H9 (cell line): ENCODE results near the gene METTL27. TPM values are rescaled to one million over a fixed set of nuclear protein-coding genes. Genes with fewer than 3 reads are reported as not detected.

Experiments
- DNase-seq: peaks from one replicate; pipeline ENCODE4 v3.0.0-alpha.2; 2017
- H2AFZ ChIP-seq: one replicate; pipeline ENCODE4 v1.6.1; 2013; ENCODE audit warnings: mild to moderate bottlenecking, low read length, control low read depth, moderate library complexity
- H2AK5ac ChIP-seq: 2 replicates; pipeline ENCODE4 v1.6.1; 2013; ENCODE audit warnings: low read length, control low read depth, mixed read lengths; ENCODE audit not compliant: insufficient read length
- H2BK120ac ChIP-seq: one replicate; pipeline ENCODE4 v1.6.1; 2013; ENCODE audit warnings: low read depth, mild to moderate bottlenecking, low read length, control low read depth, inconsistent platforms; ENCODE audit not compliant: poor library complexity, severe bottlenecking
- H2BK12ac ChIP-seq: 2 replicates; pipeline ENCODE4 v1.6.1; 2013; ENCODE audit warnings: low read length, control low read depth, mixed read lengths, low read depth; ENCODE audit not compliant: insufficient read length
- H2BK15ac ChIP-seq: 2 replicates; pipeline ENCODE4 v1.6.1; 2013; ENCODE audit warnings: low read depth, low read length, control low read depth
- H2BK20ac ChIP-seq: one replicate; pipeline ENCODE4 v1.6.1; 2013; ENCODE audit warnings: low read depth, mild to moderate bottlenecking, low read length, control low read depth, inconsistent platforms; ENCODE audit not compliant: poor library complexity, severe bottlenecking
- H2BK5ac ChIP-seq: 2 replicates; pipeline ENCODE4 v1.6.1; 2013; ENCODE audit warnings: low read length, control low read depth, mixed read lengths; ENCODE audit not compliant: insufficient read length
- H3K14ac ChIP-seq: 2 replicates; pipeline ENCODE4 v1.6.1; 2013; ENCODE audit warnings: low read length, control low read depth; ENCODE audit not compliant: insufficient read depth
- H3K18ac ChIP-seq: 2 replicates; pipeline ENCODE4 v1.6.1; 2013; ENCODE audit warnings: low read depth, mild to moderate bottlenecking, mixed read lengths, low read length, control low read depth; ENCODE audit not compliant: insufficient read length
- H3K23ac ChIP-seq: 2 replicates; pipeline ENCODE4 v1.6.1; 2013; ENCODE audit warnings: low read length, control low read depth, mixed read lengths, low read depth; ENCODE audit not compliant: insufficient read length
- H3K23me2 ChIP-seq: 2 replicates; pipeline ENCODE4 v1.6.1; 2013; ENCODE audit warnings: low read depth, mild to moderate bottlenecking, mixed read lengths, low read length, control low read depth; ENCODE audit not compliant: insufficient read length, poor library complexity, severe bottlenecking
- H3K27ac ChIP-seq: 2 replicates; pipeline ENCODE4 v1.5.1; 2013; ENCODE audit warnings: low read length, control low read depth, mixed read lengths, low read depth; ENCODE audit not compliant: insufficient read length
- H3K27me3 ChIP-seq: 2 replicates; pipeline ENCODE4 v1.6.1; 2013; ENCODE audit warnings: low read length, control low read depth, inconsistent platforms; ENCODE audit not compliant: insufficient read depth
- H3K4ac ChIP-seq: 2 replicates; pipeline ENCODE4 v1.6.1; 2013; ENCODE audit warnings: low read depth, mild to moderate bottlenecking, control low read depth, inconsistent platforms, low read length, moderate library complexity
- H3K4me1 ChIP-seq: 2 replicates; pipeline ENCODE4 v1.6.1; 2013; ENCODE audit warnings: low read length, control low read depth, inconsistent platforms; ENCODE audit not compliant: insufficient read depth
- H3K4me2 ChIP-seq: 2 replicates; pipeline ENCODE4 v1.6.1; 2013; ENCODE audit warnings: low read length, control low read depth, mixed read lengths; ENCODE audit not compliant: insufficient read length, insufficient read depth
- H3K56ac ChIP-seq: 2 replicates; pipeline ENCODE4 v1.6.1; 2013; ENCODE audit warnings: low read depth, mild to moderate bottlenecking, mixed read lengths, low read length, control low read depth; ENCODE audit not compliant: insufficient read length
- H3K79me1 ChIP-seq: 2 replicates; pipeline ENCODE4 v1.6.1; 2013; ENCODE audit warnings: low read depth, mild to moderate bottlenecking, moderate library complexity, low read length, control low read depth, inconsistent platforms; ENCODE audit not compliant: insufficient read depth, poor library complexity, severe bottlenecking
- H3K79me2 ChIP-seq: 2 replicates; pipeline ENCODE4 v1.6.1; 2013; ENCODE audit warnings: low read length, control low read depth, inconsistent platforms; ENCODE audit not compliant: insufficient read depth
- H3K9ac ChIP-seq: 2 replicates; pipeline ENCODE4 v1.6.1; 2013; ENCODE audit warnings: low read length, control low read depth, mixed read lengths; ENCODE audit not compliant: insufficient read length; ENCODE audit errors: extremely low read depth
- H3K9me3 ChIP-seq: one replicate; pipeline ENCODE4 v1.6.1; 2013; ENCODE audit warnings: low read depth, low read length, inconsistent platforms; ENCODE audit not compliant: control insufficient read depth
- H3T11ph ChIP-seq: one replicate; pipeline ENCODE4 v1.6.1; 2013; ENCODE audit warnings: mild to moderate bottlenecking, low read length, control low read depth, inconsistent platforms
- H4K20me1 ChIP-seq: one replicate; pipeline ENCODE4 v1.6.1; 2013; ENCODE audit not compliant: control insufficient read depth, insufficient read length, insufficient read depth
- H4K5ac ChIP-seq: 2 replicates; pipeline ENCODE4 v1.6.1; 2013; ENCODE audit warnings: low read depth, mild to moderate bottlenecking, mixed read lengths, low read length, control low read depth; ENCODE audit not compliant: insufficient read length
- H4K8ac ChIP-seq: replicated peaks from 2 replicates; pipeline ENCODE4 v1.6.1; 2013; ENCODE audit warnings: low read length, control low read depth, mixed read lengths, low read depth; ENCODE audit not compliant: insufficient read length
- H4K91ac ChIP-seq: 2 replicates; pipeline ENCODE4 v1.6.1; 2013; ENCODE audit warnings: low read depth, mild to moderate bottlenecking, moderate library complexity, mixed read lengths, low read length, control low read depth; ENCODE audit not compliant: insufficient read length
- H3K27ac Mint-ChIP-seq, 3 experiments: 2 replicates in 2 of 3; 3 replicates in 1 of 3; pipeline ENCODE4 v1.8.0; 2020 to 2021; ENCODE audit warnings: mixed read lengths in 3 of 3, mild to moderate bottlenecking in 1 of 3, moderate library complexity in 1 of 3
- H3K27me3 Mint-ChIP-seq: 2 replicates; pipeline ENCODE4 v1.8.0; 2021; ENCODE audit warnings: low read depth, mild to moderate bottlenecking, moderate library complexity, mixed read lengths
- H3K36me3 Mint-ChIP-seq, 3 experiments: 2 replicates in 2 of 3; 3 replicates in 1 of 3; pipeline ENCODE4 v1.8.0; 2020 to 2021; ENCODE audit warnings: low read depth in 3 of 3, mixed read lengths in 3 of 3; ENCODE audit not compliant: insufficient read depth in 1 of 3
- H3K4me1 Mint-ChIP-seq, 2 experiments: 2 replicates each; pipeline ENCODE4 v1.8.0; 2020; ENCODE audit warnings: mixed read lengths in 2 of 2
- H3K4me3 Mint-ChIP-seq, 2 experiments: 2 replicates in 1 of 2; 3 replicates in 1 of 2; pipeline ENCODE4 v1.8.0; 2020 to 2021; ENCODE audit warnings: mild to moderate bottlenecking in 2 of 2, mixed read lengths in 2 of 2, moderate library complexity in 1 of 2
- H3K9me3 Mint-ChIP-seq, 2 experiments: 2 replicates in 1 of 2; 3 replicates in 1 of 2; pipeline ENCODE4 v1.8.0; 2020; ENCODE audit warnings: mild to moderate bottlenecking in 2 of 2, mixed read lengths in 2 of 2, moderate library complexity in 1 of 2
- WGBS: extraction: QIAGEN DNeasy Blood & Tissue Kit; methylation state at CpG from one replicate; pipeline ENCODE4 v1.1.7; 2013; ENCODE audit warnings: missing lambda C conversion rate, low lambda C conversion rate, mixed read lengths; ENCODE audit not compliant: insufficient read length; ENCODE audit errors: extremely low coverage; 5-methylcytosine and 5-hydroxymethylcytosine counted together
- long read RNA-seq: library from polyadenylated mRNA; unstranded; transcript quantifications from one replicate; pipeline ENCODE4 v2.0.0, GENCODE V29; 2020
- total RNA-seq: library from RNA; stranded (reverse); gene quantifications from 2 replicates; pipeline ENCODE4 v1.2.1, GENCODE V29; 2021
- TF ChIP-seq, protein P1 (sequence below): fragments of 200-600 bp; sonication (generic); conservative IDR thresholded peaks from 3 replicates; pipeline ENCODE4 v1.8.0; 2021; ENCODE audit warnings: antibody characterized with exemption, mild to moderate bottlenecking

METTL27 gene, protein sequence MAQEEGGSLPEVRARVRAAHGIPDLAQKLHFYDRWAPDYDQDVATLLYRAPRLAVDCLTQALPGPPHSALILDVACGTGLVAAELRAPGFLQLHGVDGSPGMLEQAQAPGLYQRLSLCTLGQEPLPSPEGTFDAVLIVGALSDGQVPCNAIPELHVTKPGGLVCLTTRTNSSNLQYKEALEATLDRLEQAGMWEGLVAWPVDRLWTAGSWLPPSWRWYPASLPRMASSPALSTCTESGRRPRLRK
- 13.5 and 14.9 TPM in 2 replicates for total RNA-seq
- long read RNA-seq, transcript METTL27-201 (6 exons, 941 nt), result major isoform, 13 of 15 reads
- long read RNA-seq, partial matches to known transcripts, result 0 of 15 reads
- long read RNA-seq, other reads (novel, unspliced or antisense), result 2 of 15 reads

DNA sequence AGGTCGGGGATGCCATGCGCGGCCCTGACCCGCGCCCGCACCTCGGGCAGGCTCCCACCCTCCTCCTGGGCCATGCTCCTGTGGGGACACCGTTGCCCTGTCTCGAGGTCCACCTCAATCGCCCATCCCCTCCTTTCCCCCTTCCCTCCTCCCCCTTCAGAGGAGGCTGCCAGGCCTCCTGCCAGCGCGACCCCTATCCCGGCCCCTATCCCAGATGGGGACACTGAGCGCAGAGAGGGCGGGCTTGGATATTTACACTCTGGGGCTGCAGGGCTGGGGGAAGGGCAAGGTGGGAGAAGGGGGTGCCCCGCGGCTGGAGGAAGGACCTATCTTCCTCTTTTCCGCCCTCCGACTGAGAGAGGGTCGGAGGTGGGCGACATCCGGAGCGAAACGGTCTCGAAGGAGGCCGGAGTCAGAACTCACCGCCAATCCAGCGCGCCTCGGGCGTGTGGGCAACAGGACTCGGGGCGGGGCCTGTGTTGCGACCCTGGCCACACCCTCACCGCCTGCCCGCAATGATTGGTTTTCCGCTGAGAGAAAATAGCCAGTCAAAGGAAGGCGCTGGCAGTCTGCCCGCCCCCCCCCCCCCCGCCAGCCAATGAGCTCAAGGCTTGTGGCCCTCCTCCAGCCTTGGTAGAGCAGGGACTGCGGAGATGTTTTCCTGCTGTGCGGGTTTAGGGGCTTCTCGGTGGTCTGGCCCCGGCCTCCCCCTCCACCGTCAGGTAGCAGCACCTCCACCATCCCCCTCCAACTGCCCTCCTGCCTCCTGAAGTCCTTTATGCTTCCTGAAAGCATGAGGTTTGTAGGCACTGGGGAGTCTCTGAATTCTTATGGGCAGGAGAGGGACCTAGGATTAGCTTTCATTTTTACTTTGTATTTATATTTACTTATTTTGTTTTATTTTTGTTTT is at the start of gene METTL27:
Gene METTL27 (minus strand): TSS at position 450 of the 910 bp plus-strand sequence. CDS start 376 bp downstream, at position 74.
- TF ChIP-seq, protein P1, sequence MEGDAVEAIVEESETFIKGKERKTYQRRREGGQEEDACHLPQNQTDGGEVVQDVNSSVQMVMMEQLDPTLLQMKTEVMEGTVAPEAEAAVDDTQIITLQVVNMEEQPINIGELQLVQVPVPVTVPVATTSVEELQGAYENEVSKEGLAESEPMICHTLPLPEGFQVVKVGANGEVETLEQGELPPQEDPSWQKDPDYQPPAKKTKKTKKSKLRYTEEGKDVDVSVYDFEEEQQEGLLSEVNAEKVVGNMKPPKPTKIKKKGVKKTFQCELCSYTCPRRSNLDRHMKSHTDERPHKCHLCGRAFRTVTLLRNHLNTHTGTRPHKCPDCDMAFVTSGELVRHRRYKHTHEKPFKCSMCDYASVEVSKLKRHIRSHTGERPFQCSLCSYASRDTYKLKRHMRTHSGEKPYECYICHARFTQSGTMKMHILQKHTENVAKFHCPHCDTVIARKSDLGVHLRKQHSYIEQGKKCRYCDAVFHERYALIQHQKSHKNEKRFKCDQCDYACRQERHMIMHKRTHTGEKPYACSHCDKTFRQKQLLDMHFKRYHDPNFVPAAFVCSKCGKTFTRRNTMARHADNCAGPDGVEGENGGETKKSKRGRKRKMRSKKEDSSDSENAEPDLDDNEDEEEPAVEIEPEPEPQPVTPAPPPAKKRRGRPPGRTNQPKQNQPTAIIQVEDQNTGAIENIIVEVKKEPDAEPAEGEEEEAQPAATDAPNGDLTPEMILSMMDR, result no peak
- Histone ChIP-seq H3K9ac (peak within 1 kb of the TSS; percentile 75), H3K23me2 (peaks cover 3% of the 10 kb centered on the region), H3K79me1 (no peaks in the 10 kb centered on the region), H4K20me1 (no peaks in the 10 kb centered on the region), H3K56ac (no peak within 1 kb of the TSS), H2AFZ (no peak within 1 kb of the TSS), H4K91ac (no peak within 1 kb of the TSS), H3T11ph (no peak within 1 kb of the TSS), H4K8ac (no peak within 1 kb of the TSS), H3K14ac (peak within 1 kb of the TSS; percentile 85), H3K23ac (no peak within 1 kb of the TSS), H2AK5ac (no peak within 1 kb of the TSS), H3K4ac (no peak within 1 kb of the TSS), H3K18ac (peak within 1 kb of the TSS; percentile 94), H3K79me2 (no peaks in the 10 kb centered on the region), H2BK12ac (no peak within 1 kb of the TSS), H2BK5ac (no peak within 1 kb of the TSS), H3K4me2 (peak within 1 kb of the TSS; percentile 64), H3K9me3 (no peaks in the 10 kb centered on the region), H3K4me1 (no peaks in the 10 kb centered on the region), H2BK20ac (no peak within 1 kb of the TSS), H3K27ac (no peak within 1 kb of the TSS), H4K5ac (no peak within 1 kb of the TSS), H2BK15ac (no peak within 1 kb of the TSS), H3K27me3 (no peaks in the 10 kb centered on the region), H2BK120ac (no peak within 1 kb of the TSS)
- Mint-ChIP-seq H3K27me3 (peaks cover 3% of the 10 kb centered on the region), H3K36me3 (peaks cover 0 to 11% (median 0%) of the 10 kb centered on the region in 3 experiments; a peak in 3 of 7 replicates), H3K4me1 (peaks cover 23 to 26% of the 10 kb centered on the region in 2 experiments), H3K4me3 (peak within 1 kb of the TSS; percentile 78 to 87), H3K9me3 (no peaks in the 10 kb centered on the region; a peak in 2 of 5 replicates), H3K27ac (peak within 1 kb of the TSS; percentile 89 to 92 (median 91); a peak in 5 of 7 replicates)
- WGBS, result no CpG with 5 or more reads among the region's 45 CpGs
- peak; percentile 97 for DNase-seq
